B cell (primary cell): Measurements from ENCODE around the gene PUM2.

Source experiments
- CTCF ChIP-seq: fragments of 200-600 bp; IDR thresholded peaks from one replicate; pipeline ENCODE4 v1.8.0; 2022; ENCODE audit warnings: antibody characterized with exemption, mild to moderate bottlenecking
- EZH2 ChIP-seq: IDR thresholded peaks from 2 replicates; pipeline ENCODE4 v1.6.1; 2012; ENCODE audit warnings: borderline replicate concordance, low read depth, mild to moderate bottlenecking, moderate library complexity, low read length; ENCODE audit not compliant: insufficient read depth, poor library complexity, severe bottlenecking

GRCh38 chr2:20400306-20400705 lies 49.7 kb upstream of the PUM2 start:
- TF ChIP-seq CTCF = no peak
- no peak for TF ChIP-seq EZH2
